IMR-90 (cell line): ENCODE measurements around the gene SLC26A11. TPM values are rescaled to one million over a fixed set of nuclear protein-coding genes. Genes with fewer than 3 reads are reported as not detected.
A peak's percentile ranks its signal among the peaks of the same experiment; 100 is the strongest.

Experiments used
- ATAC-seq: fragments of 200-7000 bp; cut with Tn5 transposase; 2 replicates; pipeline ENCODE4 v1.9.1; 2020; ENCODE audit warnings: low read depth, mild to moderate bottlenecking, moderate library complexity
- BruUV-seq: library from RNA; stranded (reverse); fragments of 400-500 nt; replicated peaks from 2 replicates; lab custom pipeline; 2021; lab: Mats Ljungman, UMichigan
- CTCF ChIA-PET: fragments of 300-600 bp; formaldehyde crosslinking; extraction: SDS; loops from one replicate; lab custom pipeline; 2021; ENCODE audit warnings: antibody characterized with exemption; lab: Yijun Ruan, JAX
- POLR2A ChIA-PET: fragments of 300-600 bp; sonication (Branson Sonifier 250); formaldehyde crosslinking; loops from one replicate; lab custom pipeline; 2022; ENCODE audit warnings: antibody characterized with exemption; ENCODE audit not compliant: unreplicated experiment; lab: Charles Lee
- DNase-seq: peaks from one replicate; pipeline ENCODE4 v3.0.0; 2013
- H2AFZ ChIP-seq: replicated peaks from 2 replicates; pipeline ENCODE3; 2013; ENCODE audit warnings: low read length, mild to moderate bottlenecking; ENCODE audit not compliant: poor library complexity
- H2AK5ac ChIP-seq: 2 replicates; pipeline ENCODE4 v1.6.1; 2013; ENCODE audit warnings: low read depth, low read length, inconsistent platforms
- H2AK9ac ChIP-seq: replicated peaks from 2 replicates; pipeline ENCODE3; 2013; ENCODE audit warnings: mild to moderate bottlenecking, low read depth, low read length, moderate library complexity; ENCODE audit not compliant: poor library complexity
- H2BK120ac ChIP-seq: 2 replicates; pipeline ENCODE4 v1.6.1; 2013; ENCODE audit warnings: low read depth, low read length, inconsistent platforms
- H2BK15ac ChIP-seq: 3 replicates; pipeline ENCODE4 v1.6.1; 2013; ENCODE audit warnings: low read depth, low read length, inconsistent platforms
- H2BK20ac ChIP-seq: 2 replicates; pipeline ENCODE4 v1.6.1; 2013; ENCODE audit warnings: low read depth, mild to moderate bottlenecking, inconsistent platforms, low read length, moderate library complexity
- H2BK5ac ChIP-seq: 2 replicates; pipeline ENCODE4 v1.6.1; 2013; ENCODE audit warnings: mild to moderate bottlenecking, low read depth, low read length, inconsistent platforms; ENCODE audit not compliant: poor library complexity, severe bottlenecking
- H3K14ac ChIP-seq: replicated peaks from 2 replicates; pipeline ENCODE4 v1.6.1; 2013; ENCODE audit warnings: low read depth, low read length, inconsistent platforms
- H3K18ac ChIP-seq: 2 replicates; pipeline ENCODE4 v1.6.1; 2013; ENCODE audit warnings: low read depth, low read length, control low read depth
- H3K23ac ChIP-seq: 2 replicates; pipeline ENCODE4 v1.6.1; 2013; ENCODE audit warnings: low read depth, low read length, inconsistent platforms
- H3K27ac ChIP-seq: 2 replicates; pipeline ENCODE4 v1.5.1; 2013; ENCODE audit warnings: mild to moderate bottlenecking, control low read depth, low read length; ENCODE audit not compliant: insufficient read depth
- H3K27me3 ChIP-seq: 2 replicates; pipeline ENCODE4 v1.6.1; 2013; ENCODE audit warnings: low read length; ENCODE audit not compliant: control insufficient read depth, insufficient read depth
- H3K36me3 ChIP-seq: 2 replicates; pipeline ENCODE4 v1.6.1; 2013; ENCODE audit warnings: low read length, mixed read lengths; ENCODE audit not compliant: control insufficient read depth, insufficient read depth
- H3K4ac ChIP-seq: 2 replicates; pipeline ENCODE4 v1.6.1; 2013; ENCODE audit warnings: low read depth, low read length, inconsistent platforms
- H3K4me1 ChIP-seq: 2 replicates; pipeline ENCODE4 v1.6.1; 2013; ENCODE audit warnings: low read length, mixed read lengths; ENCODE audit not compliant: control insufficient read depth, insufficient read depth
- H3K4me2 ChIP-seq: 2 replicates; pipeline ENCODE4 v1.6.1; 2013; ENCODE audit warnings: low read depth, mild to moderate bottlenecking, control low read depth, low read length, moderate library complexity
- H3K4me3 ChIP-seq: 2 replicates; pipeline ENCODE4 v1.5.1; 2013; ENCODE audit warnings: low read depth, mild to moderate bottlenecking, control low read depth, low read length, moderate library complexity; ENCODE audit not compliant: insufficient read depth
- H3K56ac ChIP-seq: 2 replicates; pipeline ENCODE4 v1.6.1; 2013; ENCODE audit warnings: low read length, inconsistent platforms; ENCODE audit not compliant: insufficient read depth; ENCODE audit errors: extremely low read depth
- H3K79me1 ChIP-seq, 2 experiments: 2 replicates each; pipeline ENCODE4 v1.6.1; 2013; ENCODE audit warnings: low read length in 2 of 2, inconsistent platforms in 1 of 2, low read depth in 1 of 2
- H3K9ac ChIP-seq: 2 replicates; pipeline ENCODE4 v1.6.1; 2013; ENCODE audit warnings: low read depth, low read length, control low read depth
- H3K9me1 ChIP-seq: 2 replicates; pipeline ENCODE4 v1.6.1; 2013; ENCODE audit warnings: low read length, inconsistent platforms; ENCODE audit not compliant: insufficient read depth
- H3K9me3 ChIP-seq: 2 replicates; pipeline ENCODE4 v1.6.1; 2013; ENCODE audit warnings: low read length; ENCODE audit not compliant: control insufficient read depth, insufficient read depth
- H4K20me1 ChIP-seq: 2 replicates; pipeline ENCODE4 v1.6.1; 2013; ENCODE audit warnings: low read length, inconsistent platforms; ENCODE audit not compliant: insufficient read depth
- H4K5ac ChIP-seq: 2 replicates; pipeline ENCODE4 v1.6.1; 2013; ENCODE audit warnings: mild to moderate bottlenecking, low read depth, low read length, control low read depth
- H4K8ac ChIP-seq, 2 experiments: 2 replicates each; pipeline ENCODE4 v1.6.1; 2013; ENCODE audit warnings: low read depth in 2 of 2, low read length in 2 of 2, control low read depth in 1 of 2, inconsistent platforms in 1 of 2
- H4K91ac ChIP-seq: 2 replicates; pipeline ENCODE4 v1.6.1; 2013; ENCODE audit warnings: low read depth, low read length, inconsistent platforms; ENCODE audit not compliant: insufficient read depth
- BHLHE40 ChIP-seq: fragments of 150-350 bp; IDR thresholded peaks from 2 replicates; pipeline ENCODE4 v1.6.1; 2016; ENCODE audit warnings: mild to moderate bottlenecking, low read depth, low read length
- CEBPB ChIP-seq: IDR thresholded peaks from 2 replicates; pipeline ENCODE4 v1.6.1; 2012; ENCODE audit warnings: low read depth, low read length, improper control_type of control experiment
- CHD1 ChIP-seq: IDR thresholded peaks from 2 replicates; pipeline ENCODE4 v1.6.1; 2012; ENCODE audit warnings: low read depth, low read length, improper control_type of control experiment
- CTCF ChIP-seq: conservative IDR thresholded peaks from 2 replicates; pipeline ENCODE4 v1.5.1; 2012; ENCODE audit warnings: mild to moderate bottlenecking, low read depth, low read length, improper control_type of control experiment
- ELK1 ChIP-seq: fragments of 150-350 bp; IDR thresholded peaks from 2 replicates; pipeline ENCODE4 v1.6.1; 2016; ENCODE audit warnings: low read depth, mild to moderate bottlenecking, low read length, moderate library complexity, borderline replicate concordance
- FOS ChIP-seq: fragments of 150-350 bp; IDR thresholded peaks from 2 replicates; pipeline ENCODE4 v1.6.1; 2016; ENCODE audit warnings: low read depth, low read length
- MAFK ChIP-seq: IDR thresholded peaks from 2 replicates; pipeline ENCODE4 v1.6.1; 2012; ENCODE audit warnings: low read depth, low read length, improper control_type of control experiment
- MAZ ChIP-seq: IDR thresholded peaks from 2 replicates; pipeline ENCODE4 v1.6.1; 2012; ENCODE audit warnings: low read depth, mild to moderate bottlenecking, low read length, improper control_type of control experiment, moderate library complexity, borderline replicate concordance
- MXI1 ChIP-seq: IDR thresholded peaks from 2 replicates; pipeline ENCODE4 v1.6.1; 2012; ENCODE audit warnings: low read depth, mild to moderate bottlenecking, low read length, moderate library complexity, borderline replicate concordance
- NFE2L2 ChIP-seq: fragments of 150-350 bp; IDR thresholded peaks from 2 replicates; pipeline ENCODE4 v1.6.1; 2016; ENCODE audit warnings: low read depth, mild to moderate bottlenecking, low read length
- POLR2A ChIP-seq: IDR thresholded peaks from 2 replicates; pipeline ENCODE4 v1.6.1; 2012; ENCODE audit warnings: mild to moderate bottlenecking, low read depth, low read length
- RAD21 ChIP-seq: IDR thresholded peaks from 2 replicates; pipeline ENCODE4 v1.6.1; 2012; ENCODE audit warnings: low read length, improper control_type of control experiment
- RCOR1 ChIP-seq: IDR thresholded peaks from 2 replicates; pipeline ENCODE4 v1.6.1; 2012; ENCODE audit warnings: mild to moderate bottlenecking, low read length, improper control_type of control experiment; ENCODE audit not compliant: insufficient replicate concordance
- RFX5 ChIP-seq: IDR thresholded peaks from 2 replicates; pipeline ENCODE4 v1.8.0; 2012; ENCODE audit warnings: low read depth, mild to moderate bottlenecking, low read length, moderate library complexity
- SMC3 ChIP-seq: fragments of 150-350 bp; IDR thresholded peaks from 2 replicates; pipeline ENCODE4 v1.6.1; 2016; ENCODE audit warnings: low read depth, mild to moderate bottlenecking, antibody characterized with exemption, low read length, moderate library complexity
- USF2 ChIP-seq: fragments of 150-350 bp; IDR thresholded peaks from 2 replicates; pipeline ENCODE4 v1.6.1; 2017; ENCODE audit warnings: mild to moderate bottlenecking, antibody characterized with exemption, low read length, low read depth
- WGBS, 2 experiments: methylation state at CpG; one replicate each; pipeline versions ENCODE4 v1.1.5 to v1.1.7; 2013; ENCODE audit warnings: missing lambda C conversion rate in 2 of 2; ENCODE audit not compliant: insufficient read length in 1 of 2; ENCODE audit errors: extremely low coverage in 2 of 2; 5-methylcytosine and 5-hydroxymethylcytosine counted together
- dilution Hi-C: fragments of 300-500 bp; cut with HindIII; formaldehyde crosslinking; loops from one replicate; pipeline ENCODE4 v1.14.3; 2018; ENCODE audit warnings: low sequenced_read_pairs; ENCODE audit not compliant: unreplicated experiment
- in situ Hi-C: fragments of 300-500 bp; cut with MboI; formaldehyde crosslinking; loops from 3 replicates; pipeline ENCODE4 v1.14.3; 2019; ENCODE audit warnings: low sequenced_read_pairs, inconsistent platforms, mixed read lengths
- intact Hi-C: fragments of 100-400 bp; cut with micrococcal nuclease; formaldehyde crosslinking; loops from 2 replicates; pipeline ENCODE4 v1.10.0; 2022
- polyA plus RNA-seq, 3 experiments: library from polyadenylated mRNA; depleted of rRNA; stranded (reverse); fragments of >200 nt; gene quantifications; 2 replicates each; pipeline ENCODE4 v1.2.3, GENCODE V29; 2012; ENCODE audit warnings: low replicate concordance in 1 of 3
- total RNA-seq: library from RNA; depleted of rRNA; stranded (reverse); fragments of >200 nt; gene quantifications from 2 replicates; pipeline ENCODE4 v1.2.3, GENCODE V29; 2012

Gene SLC26A11
- total and polyA plus RNA-seq, 2 of the 4 experiments (the other 2 are of a cell fraction): 3.2 to 15.6 TPM

GRCh38 chr17:80198144-80198661 is 22.0 kb upstream of the SLC26A11 start:
- DNase-seq (no peak), ATAC-seq (peak; percentile 62)
- Histone ChIP-seq H3K18ac (no peak overlapping the region), H3K36me3 (no peaks in the 10 kb centered on the region), H3K27ac (no peak overlapping the region), H4K8ac (no peak overlapping the region), H4K5ac (no peak overlapping the region), H3K9ac (no peak overlapping the region), H3K14ac (no peak overlapping the region), H2BK20ac (no peak overlapping the region), H3K4me2 (no peak overlapping the region), H2AFZ (no peak overlapping the region), H2BK120ac (no peak overlapping the region), H3K4ac (no peak overlapping the region), H3K9me3 (no peaks in the 10 kb centered on the region), H3K4me1 (no peaks in the 10 kb centered on the region), H4K91ac (no peak overlapping the region), H3K27me3 (peaks cover 8% of the 10 kb centered on the region), H2AK5ac (no peak overlapping the region), H3K56ac (no peak overlapping the region), H4K20me1 (no peaks in the 10 kb centered on the region), H3K23ac (no peak overlapping the region), H2BK15ac (no peak overlapping the region), H2BK5ac (no peak overlapping the region), H2AK9ac (no peak overlapping the region), H3K9me1 (no peaks in the 10 kb centered on the region), H3K4me3 (no peak overlapping the region), H3K79me1 (no peaks in the 10 kb centered on the region)
- ChIA-PET POLR2A (no interaction called here), CTCF (interaction anchor here (1.4 kb wide), 1 partner anchor 97 kb away, joined by 4 read pairs; the partner anchor contains the start of gene GAA)
- intact Hi-C loops: no loop called here
- dilution Hi-C loops: no loop called here
- BruUV-seq: no TSS peak
- in situ Hi-C loops: no loop called here
- WGBS, 2 experiments: 80% methylated on average over 7 of the region's 27 CpGs; no CpG with 5 or more reads in 1 of the 2 experiments
- TF ChIP-seq MAFK: no peak
- no peak for TF ChIP-seq RAD21
- no peak for TF ChIP-seq MXI1
- no peak for TF ChIP-seq ELK1
- no peak for TF ChIP-seq USF2
- TF ChIP-seq RCOR1: no peak
- no peak for TF ChIP-seq CEBPB
- TF ChIP-seq RFX5: no peak
- TF ChIP-seq NFE2L2: no peak
- no peak for TF ChIP-seq CTCF
- TF ChIP-seq SMC3: no peak
- no peak for TF ChIP-seq BHLHE40
- no peak for TF ChIP-seq FOS
- TF ChIP-seq CHD1: no peak
- TF ChIP-seq POLR2A: no peak
- no peak for TF ChIP-seq MAZ
